ENCODE data around the gene MEAF6. TPM values are rescaled to one million over a fixed set of nuclear protein-coding genes. Genes with fewer than 3 reads are reported as not detected.
"Not testable (repeated sequence)": the region's sequence is repeated elsewhere in the genome, so short reads cannot be mapped to it uniquely, and the experiment has no call there.

MEAF6 gene
- total and polyA plus RNA-seq, 2 experiments from 2014 or later, result 60.1 to 64.5 TPM

GRCh38 chr1:37560401-37561132, 46.0 kb upstream of the MEAF6 start (continued):
- TF ChIP-seq ZNF462 (CRISPR knock-in tag; IDR thresholded peaks at IDR 0.05) (no peak), JUNB (IDR thresholded peaks at IDR 0.05; ENCODE audit: unreplicated experiment) (no peak), CREB1 (CRISPR knock-in tag; IDR thresholded peaks at IDR 0.05; ENCODE audit: low read depth) (no peak), NANOG (IDR thresholded peaks at IDR 0.05; ENCODE audit: borderline replicate concordance) (no peak), STAT1 (IDR thresholded peaks at IDR 0.05; ENCODE audit: unreplicated experiment) (no peak), REST (IDR thresholded peaks at IDR 0.05; ENCODE audit: unreplicated experiment) (no peak)

- H3K36me3 ChIP-seq (ENCODE audit: insufficient read depth); H3K79me2 ChIP-seq (replicated peaks; ENCODE audit: insufficient read depth); H3K4me2 ChIP-seq; H3K27ac ChIP-seq (ENCODE audit: low read depth); H3K36me3 Mint-ChIP-seq (ENCODE audit: low read depth); H3K4me3 ChIP-seq; ATAC-seq; H3K27ac Mint-ChIP-seq; H4K20me1 ChIP-seq (replicated peaks; ENCODE audit: insufficient read depth); H3K27me3 ChIP-seq (ENCODE audit: insufficient read depth); H3K4me1 ChIP-seq (ENCODE audit: insufficient read depth); H3K9me3 Mint-ChIP-seq; H3K4me3 Mint-ChIP-seq; H3F3A ChIP-seq (replicated peaks; ENCODE audit: low read depth); DNase-seq (ENCODE audit: low spot score); H3K9me2 ChIP-seq (ENCODE audit: insufficient read depth); H2AFZ ChIP-seq: not testable (repeated sequence)
- peaks cover 17% of the 10 kb centered on the region for H3K4me1 Mint-ChIP-seq
- H3K27me3 Mint-ChIP-seq (ENCODE audit: insufficient read depth, low read depth, poor library complexity), result peaks cover 12% of the 10 kb centered on the region
Observed at GRCh38 chr1:37559957-37560379, 45.4 kb upstream of the MEAF6 start.
